Adipose tissue (tissue), 3 donors: ENCODE data around the gene EIF4G2. TPM values are rescaled to one million over a fixed set of nuclear protein-coding genes. Genes with fewer than 3 reads are reported as not detected.

Source experiments
- H3K27ac ChIP-seq: one replicate; pipeline ENCODE4 v1.5.1; 2013; ENCODE audit warnings: low read depth, low read length
- WGBS, 3 donors: extraction: QIAGEN DNeasy Blood & Tissue Kit; methylation state at CpG; one replicate each; pipeline ENCODE4 v1.1.7; 2013; 5-methylcytosine and 5-hydroxymethylcytosine counted together
- polyA plus RNA-seq, 3 donors: library from polyadenylated mRNA; stranded (reverse); fragments of 200-250 nt; gene quantifications; one replicate each; pipeline ENCODE4 v1.2.3, GENCODE V29; 2013
- donor health status: healthy with polysubstance abuse.
- donor health status: Bipolar disorder and iron deficiency.
- donor health status: healthy.

EIF4G2 gene
- polyA plus RNA-seq, 3 donors: 154 to 309 (median 299) TPM

DNA sequence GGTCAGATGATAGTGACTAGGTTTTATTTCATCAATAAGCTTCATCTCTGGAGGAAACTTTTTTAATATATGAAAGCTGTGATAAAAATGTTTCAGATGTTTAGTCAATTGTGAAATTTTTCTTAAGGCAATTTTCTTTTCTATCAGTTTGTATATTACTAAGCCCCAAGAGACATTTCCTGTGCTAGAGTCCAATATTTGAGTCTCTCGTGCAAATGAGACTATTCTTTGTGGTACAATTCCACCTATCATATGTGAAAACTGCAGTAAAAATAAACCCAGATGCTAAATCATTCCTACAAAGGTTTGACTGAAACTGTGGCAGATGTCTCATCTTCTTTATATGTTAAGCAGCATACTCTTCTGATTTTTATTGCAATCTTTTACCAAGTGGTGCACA is 29.6 kb downstream of the EIF4G2 start:
- 54 to 67% (median 61%) methylated on average over 1 of the region's 1 CpG for WGBS, 3 donors
- no peak overlapping the region for H3K27ac ChIP-seq

DNA sequence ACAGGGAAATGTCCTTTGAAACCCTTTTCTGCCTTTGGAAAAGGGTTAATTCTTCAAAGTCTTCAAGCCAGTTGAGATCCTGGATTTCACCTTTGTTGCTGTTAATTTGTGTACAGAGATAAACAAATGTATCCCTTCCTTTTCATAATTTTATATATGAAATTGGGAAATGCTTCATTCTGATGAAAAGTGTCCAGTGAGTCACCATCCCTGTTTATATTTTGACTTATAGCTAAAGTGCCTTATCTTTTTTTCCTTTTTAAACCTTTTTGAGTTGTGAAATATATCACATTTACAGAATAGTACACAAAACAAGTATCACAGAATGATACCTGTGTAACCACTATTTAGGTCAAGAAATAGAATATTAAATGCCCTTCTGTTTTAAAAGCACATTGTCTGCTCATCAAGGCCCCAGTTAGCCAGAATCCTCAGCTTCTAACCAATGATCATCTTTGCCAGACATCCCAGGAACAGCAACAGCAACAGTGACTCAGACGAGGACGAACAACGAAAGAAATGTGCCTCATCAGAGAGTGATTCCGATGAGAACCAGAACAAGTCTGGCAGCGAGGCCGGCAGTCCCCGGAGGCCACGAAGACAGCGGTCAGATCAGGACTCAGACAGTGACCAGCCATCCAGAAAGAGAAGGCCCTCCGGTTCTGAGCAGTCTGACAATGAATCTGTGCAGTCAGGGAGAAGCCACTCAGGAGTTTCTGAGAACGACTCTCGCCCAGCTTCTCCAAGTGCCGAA is 30.3 kb downstream of the EIF4G2 start:
- WGBS, 3 donors: 65 to 88% (median 71%) methylated on average over 13 of the region's 13 CpGs
- no peak overlapping the region for H3K27ac ChIP-seq

DNA sequence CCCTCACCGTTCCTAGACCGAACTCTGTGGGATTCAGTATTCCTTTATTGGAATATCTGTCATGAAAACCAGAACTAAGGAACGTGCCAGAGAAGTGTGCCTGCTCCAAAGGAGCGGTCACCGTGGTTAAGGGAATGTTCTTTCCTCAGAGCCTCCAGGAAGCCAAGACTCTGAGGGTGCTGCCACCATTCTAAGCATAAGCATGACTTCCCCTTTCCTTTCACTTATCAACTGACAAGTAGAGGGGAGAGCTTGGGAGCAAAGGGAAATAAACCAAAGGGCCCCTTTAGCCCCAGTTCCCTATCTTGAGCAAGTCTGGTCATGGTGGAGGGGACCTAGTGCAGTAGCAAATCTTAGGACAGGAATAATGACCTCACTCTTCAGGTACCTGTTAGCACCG is 30.9 kb downstream of the EIF4G2 start:
- WGBS, 3 donors: 59 to 82% (median 68%) methylated on average over 6 of the region's 6 CpGs
- H3K27ac ChIP-seq: no peak overlapping the region

DNA sequence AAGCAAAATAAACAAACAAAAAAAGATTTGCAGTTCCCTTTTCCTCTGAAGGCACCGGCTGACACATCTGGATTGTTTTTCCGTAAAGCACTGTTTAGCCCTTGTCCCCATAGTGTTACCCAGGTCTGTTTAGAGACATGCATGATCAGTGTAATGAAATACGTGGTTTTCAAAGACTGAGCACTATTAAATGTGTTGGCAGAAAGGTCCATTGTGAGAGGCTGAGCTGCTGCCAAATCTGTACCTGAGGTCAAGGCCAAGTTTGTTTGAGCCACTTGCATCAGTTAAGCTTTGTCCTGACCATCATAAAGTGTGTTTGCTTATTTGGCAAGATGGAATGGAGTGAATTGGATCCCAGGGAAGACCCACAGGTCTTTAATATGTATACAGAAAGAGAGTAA is 31.3 kb downstream of the EIF4G2 start:
- 60 to 82% (median 63%) methylated on average over 3 of the region's 3 CpGs for WGBS, 3 donors
- no peak overlapping the region for H3K27ac ChIP-seq

DNA sequence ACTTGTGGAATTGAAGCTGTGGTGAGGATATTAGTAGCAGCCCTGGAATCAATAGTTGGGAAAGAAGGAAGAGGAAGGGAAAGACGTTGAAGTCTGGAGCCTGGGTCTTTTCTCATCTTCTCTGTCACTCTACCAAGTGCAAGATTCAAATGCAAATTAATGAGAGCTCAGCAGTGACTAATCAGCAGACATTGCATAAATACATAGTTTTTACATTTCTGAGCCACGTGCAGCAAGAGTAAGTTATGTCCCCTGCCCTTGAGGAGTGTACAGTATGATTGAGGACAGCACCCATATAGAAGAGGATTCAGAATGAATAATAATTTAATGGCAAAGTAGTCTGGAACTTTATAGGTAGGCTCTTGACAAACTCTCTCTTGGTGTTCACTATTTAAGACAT is 33.9 kb downstream of the EIF4G2 start:
- WGBS, 3 donors: 87 to 91% (median 88%) methylated on average over 2 of the region's 2 CpGs
- no peak overlapping the region for H3K27ac ChIP-seq

DNA sequence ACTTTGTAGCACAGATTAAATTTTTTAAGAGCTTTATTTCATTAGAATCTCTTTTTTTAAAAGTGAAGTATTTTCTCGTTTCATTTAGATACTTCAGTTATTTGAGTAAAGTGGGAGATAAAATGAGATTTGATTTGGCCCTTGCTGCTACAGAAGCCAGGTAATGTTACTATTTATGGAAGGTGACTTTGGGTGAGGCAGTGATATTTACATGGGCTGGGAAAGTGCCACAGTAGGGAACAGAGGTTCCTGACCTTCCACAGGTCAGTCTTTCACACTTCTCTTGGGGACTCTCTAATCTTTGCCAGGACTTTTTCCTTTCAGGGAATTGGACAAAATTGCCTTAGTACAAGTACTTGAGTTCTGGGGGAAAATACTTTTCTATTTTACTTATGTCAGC is 37.3 kb downstream of the EIF4G2 start:
- H3K27ac ChIP-seq: no peak overlapping the region
- WGBS, 3 donors: 50 to 94% (median 93%) methylated on average over 1 of the region's 1 CpG

DNA sequence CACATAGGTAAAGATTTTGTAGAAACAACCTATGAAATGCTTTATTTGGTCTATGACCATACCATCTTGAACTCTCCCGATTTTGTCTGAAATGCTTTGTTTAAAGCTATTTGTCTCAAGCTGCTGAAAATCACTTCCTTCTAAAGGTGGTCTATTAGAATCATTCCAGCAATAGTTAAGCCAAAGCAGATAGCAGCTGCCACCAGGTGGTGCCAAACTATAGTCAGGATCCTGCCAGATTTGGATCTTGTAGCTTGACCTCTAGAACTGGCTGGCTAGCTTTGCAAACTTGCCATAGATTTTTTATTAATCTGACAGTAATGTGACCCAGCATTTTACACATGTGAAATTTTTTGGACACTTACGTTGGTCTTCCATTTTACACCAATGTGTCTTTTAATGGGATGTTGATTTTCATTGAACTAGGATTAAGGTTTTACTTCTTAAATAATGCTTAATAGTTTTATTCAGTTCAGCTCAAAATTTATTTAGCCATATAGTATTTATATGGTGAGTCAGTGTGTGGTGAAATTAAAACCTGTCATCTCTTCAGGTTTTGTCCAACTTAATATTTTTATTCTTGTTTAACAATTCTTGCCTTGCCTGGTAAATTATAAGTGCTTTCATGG is 38.0 kb downstream of the EIF4G2 start:
- WGBS, 3 donors: 14 to 53% (median 38%) methylated on average over 2 of the region's 2 CpGs
- no peak overlapping the region for H3K27ac ChIP-seq

DNA sequence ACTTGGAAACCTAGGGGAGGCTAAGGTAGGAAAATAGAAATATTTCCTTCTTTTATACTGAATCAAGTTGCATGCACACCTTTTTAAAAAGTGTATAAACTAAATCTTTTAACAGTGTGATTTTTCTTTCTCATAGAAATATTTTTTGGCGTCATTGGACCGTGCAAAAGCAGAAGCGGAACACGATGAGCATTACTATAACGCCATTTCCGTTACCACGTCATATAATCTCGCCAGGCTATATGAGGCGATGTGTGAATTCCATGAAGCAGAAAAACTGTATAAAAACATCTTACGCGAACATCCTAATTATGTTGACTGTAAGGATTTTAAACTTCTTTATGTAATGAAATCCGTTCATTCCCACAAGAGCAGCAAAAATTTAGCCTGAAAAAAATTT is 44.3 kb downstream of the EIF4G2 start:
- no peak overlapping the region for H3K27ac ChIP-seq
- WGBS, 3 donors: 89 to 98% (median 90%) methylated on average over 12 of the region's 12 CpGs

DNA sequence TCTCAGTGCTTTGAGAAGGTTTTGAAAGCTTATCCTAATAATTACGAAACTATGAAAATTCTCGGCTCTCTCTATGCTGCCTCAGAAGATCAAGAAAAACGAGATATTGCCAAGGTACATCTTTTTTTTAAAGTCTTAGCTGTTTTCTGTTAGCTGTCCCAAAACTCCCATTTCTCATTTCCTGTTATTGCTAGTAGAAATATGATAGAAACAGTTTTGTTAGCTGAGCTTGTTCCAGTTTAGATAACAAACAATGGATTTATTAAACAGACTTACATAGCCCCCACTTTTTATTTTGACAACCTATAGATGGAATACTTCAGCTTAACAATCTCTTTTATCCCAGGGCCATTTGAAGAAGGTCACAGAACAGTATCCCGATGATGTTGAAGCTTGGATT is 45.0 kb downstream of the EIF4G2 start:
- H3K27ac ChIP-seq: no peak overlapping the region
- 85 to 89% (median 88%) methylated on average over 4 of the region's 4 CpGs for WGBS, 3 donors

DNA sequence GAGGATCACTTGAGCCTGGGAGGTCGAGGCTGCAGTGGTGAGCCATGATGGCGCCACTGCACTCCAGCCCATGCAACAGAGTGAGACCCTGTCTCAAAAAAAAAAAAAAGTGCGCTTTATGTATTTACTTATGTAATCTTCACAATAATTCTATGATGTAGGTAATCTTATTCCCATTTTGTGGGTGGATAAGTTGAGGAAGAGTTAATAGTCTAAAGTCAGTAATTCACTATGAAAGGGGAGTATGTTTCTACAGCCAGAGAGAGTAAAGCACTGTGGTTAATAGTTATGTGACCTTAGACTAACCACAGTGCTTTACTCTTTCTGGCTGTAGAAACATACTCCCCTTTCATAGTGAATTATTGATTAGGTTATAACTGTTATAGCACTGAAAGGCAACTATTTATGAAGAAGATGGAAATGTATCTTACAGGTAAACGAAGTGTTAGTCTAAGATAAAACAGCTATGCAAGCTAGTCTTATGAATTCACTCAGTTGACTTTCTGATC is 45.8 kb downstream of the EIF4G2 start:
- no peak overlapping the region for H3K27ac ChIP-seq
- WGBS, 3 donors: 92 to 99% (median 96%) methylated on average over 4 of the region's 4 CpGs

DNA sequence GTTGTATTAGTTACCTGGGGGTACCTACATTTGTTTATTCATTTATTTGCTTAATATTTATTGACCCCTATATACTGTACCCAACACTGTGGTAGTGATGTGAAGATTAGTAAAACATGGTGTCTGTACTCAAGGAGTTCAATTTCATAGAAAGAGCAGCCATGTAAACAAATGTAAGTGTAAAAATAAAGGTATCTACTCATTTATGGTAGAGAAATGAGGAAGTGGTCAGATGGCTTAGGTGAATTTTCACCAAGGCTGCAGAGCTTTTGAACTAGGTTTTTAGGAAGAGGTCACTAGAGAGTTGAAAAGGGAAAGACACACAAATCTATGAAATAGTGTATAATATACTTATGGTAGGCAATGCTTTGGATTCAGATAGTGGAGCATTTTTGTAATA is 46.5 kb downstream of the EIF4G2 start:
- H3K27ac ChIP-seq: no peak overlapping the region

DNA sequence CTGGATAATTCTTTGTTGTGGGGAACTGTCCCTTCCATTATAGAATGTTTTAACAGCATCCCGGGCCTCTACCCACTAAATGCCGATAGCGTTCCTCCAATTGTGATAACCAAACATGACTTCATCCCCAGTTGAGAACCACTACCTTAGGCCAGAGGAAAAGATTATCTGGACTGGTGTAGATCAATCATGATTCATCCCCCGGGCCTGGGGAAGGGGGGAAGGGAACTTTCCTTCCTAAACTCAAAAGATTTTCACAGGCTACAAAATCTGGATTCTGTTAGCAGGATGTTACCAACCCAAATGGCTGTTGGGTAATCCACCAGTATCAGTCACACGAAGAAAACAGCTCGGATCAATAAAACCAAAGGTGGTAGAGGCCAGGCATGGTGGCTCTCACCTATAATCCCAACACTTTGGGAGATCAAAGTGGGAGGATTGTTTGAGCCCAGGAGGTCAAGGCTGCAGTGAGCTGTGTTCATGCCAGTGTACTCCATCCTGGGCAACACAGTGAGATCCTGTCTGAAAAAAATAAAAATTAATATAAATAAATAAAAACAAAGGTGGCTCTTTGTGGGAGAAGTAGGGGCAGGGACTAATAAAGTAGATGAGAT is 47.5 kb downstream of the EIF4G2 start:
- 81 to 93% (median 91%) methylated on average over 6 of the region's 6 CpGs for WGBS, 3 donors
- no peak overlapping the region for H3K27ac ChIP-seq

DNA sequence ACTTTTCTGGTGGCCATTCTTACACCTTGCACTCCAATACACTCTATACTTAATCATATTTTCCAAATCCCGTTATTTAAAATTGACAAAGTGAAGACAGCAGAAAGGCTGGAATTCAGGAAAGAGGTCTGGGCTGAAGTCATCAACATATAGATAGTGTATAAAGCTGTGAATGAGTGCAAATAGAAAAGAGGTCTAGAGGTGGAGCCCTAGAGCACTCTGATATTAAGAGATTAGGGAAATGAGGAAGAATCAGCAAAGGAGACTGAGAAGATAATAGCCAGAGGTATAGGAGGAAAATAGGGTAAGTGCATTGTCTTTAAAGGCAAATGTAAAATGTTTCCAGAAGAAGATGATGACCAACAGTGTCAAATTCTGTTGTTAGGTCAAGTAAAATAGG is 49.8 kb downstream of the EIF4G2 start:
- 88 to 98% (median 91%) methylated on average over 1 of the region's 1 CpG for whole genome bisulfite sequencing, 3 donors

DNA sequence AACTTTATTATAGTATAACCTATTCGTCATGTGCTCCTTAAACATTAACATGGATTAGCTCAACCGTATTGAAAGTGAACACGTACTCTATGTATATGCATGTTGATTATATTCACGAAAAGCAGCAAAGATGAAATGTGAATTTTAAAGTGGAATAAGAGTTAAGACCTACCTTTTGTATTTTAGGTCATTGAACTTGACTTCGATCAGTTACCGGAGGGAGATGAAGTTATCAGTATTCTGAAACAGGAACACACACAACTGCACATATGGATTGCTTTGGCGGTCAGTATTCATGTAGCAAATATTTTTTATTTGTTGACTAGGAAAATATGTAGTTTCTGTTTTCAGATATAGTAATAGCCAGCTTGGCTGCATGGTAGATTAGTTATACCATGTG is 56.2 kb downstream of the EIF4G2 start:
- WGBS, 3 donors: 52 to 90% (median 88%) methylated on average over 7 of the region's 7 CpGs
- no peak overlapping the region for H3K27ac ChIP-seq

More for the DNA sequence above, 49.8 kb downstream of the EIF4G2 start:
- no peak overlapping the region for H3K27ac ChIP-seq

DNA sequence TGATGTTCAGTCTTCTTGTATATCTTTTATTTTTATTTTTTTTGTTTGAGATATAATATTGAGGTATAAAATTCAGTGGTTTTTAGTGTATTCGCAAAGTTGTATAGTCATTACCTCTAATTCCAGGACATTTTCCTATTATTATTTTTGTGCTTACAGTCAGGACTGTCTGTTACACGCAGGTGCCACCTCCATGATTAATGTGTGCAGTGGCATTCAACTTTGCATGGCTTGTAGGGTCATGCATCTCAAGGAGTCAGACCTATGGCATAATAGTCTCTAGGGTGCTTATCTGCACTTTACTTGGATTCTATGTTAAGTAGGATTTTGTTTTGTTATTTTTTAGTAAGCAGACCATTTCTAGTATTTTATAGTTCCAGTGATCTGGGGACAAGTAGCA is 56.7 kb downstream of the EIF4G2 start:
- no peak overlapping the region for H3K27ac ChIP-seq
- 26 to 45% (median 44%) methylated on average over 2 of the region's 2 CpGs for WGBS, 3 donors

DNA sequence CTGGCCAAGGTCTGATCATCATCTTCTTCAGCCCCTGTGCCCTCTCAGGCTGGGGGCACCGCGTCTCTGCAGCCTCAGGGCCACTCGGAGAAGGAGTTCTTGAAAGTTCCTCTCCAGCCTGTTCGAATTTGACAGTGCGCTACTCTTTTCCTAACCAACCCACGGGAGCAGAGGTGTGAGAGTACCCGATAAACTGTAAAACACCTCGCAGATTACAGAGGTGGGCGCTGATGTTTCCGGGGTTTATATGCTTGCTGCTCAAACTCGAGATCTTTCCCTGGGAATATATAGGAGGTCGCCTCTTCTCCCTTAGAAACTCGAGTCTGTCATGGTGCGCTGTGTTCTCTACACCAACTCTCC is 57.2 kb downstream of the EIF4G2 start:
- H3K27ac ChIP-seq: no peak overlapping the region
- WGBS, 3 donors: 0 to 1% (median 1%) methylated on average over 14 of the region's 14 CpGs

DNA sequence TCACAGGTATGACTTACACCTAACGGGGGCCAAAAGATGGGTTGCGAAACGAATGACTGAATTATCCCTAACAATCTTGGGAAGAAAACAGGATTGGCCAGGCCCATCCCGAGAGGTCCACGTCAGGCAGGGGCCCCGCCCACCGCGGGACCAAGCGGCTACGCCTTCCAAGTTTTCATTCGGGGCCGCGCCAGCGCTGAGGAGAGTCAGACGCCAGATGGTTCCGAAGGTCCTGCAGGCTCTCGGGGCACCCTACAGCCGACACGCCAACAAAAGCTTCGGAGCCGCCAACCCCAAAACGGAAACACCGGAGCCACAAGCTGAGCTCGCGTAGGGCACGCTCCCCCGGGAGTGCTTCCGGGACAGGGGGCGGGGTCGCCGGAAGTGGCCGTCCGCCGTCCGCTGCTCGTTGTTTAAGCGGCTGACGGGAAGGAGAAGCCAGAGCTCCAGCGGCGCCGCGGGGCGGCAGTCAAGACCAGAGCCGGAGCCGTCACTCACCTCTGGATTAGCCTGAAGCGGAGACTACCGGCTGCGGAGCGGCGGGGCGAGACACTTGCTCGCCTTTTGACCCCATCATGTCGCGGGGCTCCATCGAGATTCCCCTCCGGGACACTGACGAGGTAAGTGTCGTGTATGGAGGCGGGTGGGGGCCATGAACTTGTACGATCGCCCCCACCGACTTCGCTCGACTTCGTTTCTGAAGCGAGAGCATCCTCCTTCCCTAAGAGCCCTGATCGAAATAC is 57.7 kb downstream of the EIF4G2 start, which contains the start of gene CTR9:
Gene CTR9, plus strand, starts transcription at position 409 of the 743 bp plus-strand sequence. Its CDS starts 167 bp downstream, at position 576.
- H3K27ac ChIP-seq: no peak within 1 kb of the TSS
- 0 to 1% (median 0%) methylated on average over 66 to 67 of the region's 67 CpGs for WGBS, 3 donors

DNA sequence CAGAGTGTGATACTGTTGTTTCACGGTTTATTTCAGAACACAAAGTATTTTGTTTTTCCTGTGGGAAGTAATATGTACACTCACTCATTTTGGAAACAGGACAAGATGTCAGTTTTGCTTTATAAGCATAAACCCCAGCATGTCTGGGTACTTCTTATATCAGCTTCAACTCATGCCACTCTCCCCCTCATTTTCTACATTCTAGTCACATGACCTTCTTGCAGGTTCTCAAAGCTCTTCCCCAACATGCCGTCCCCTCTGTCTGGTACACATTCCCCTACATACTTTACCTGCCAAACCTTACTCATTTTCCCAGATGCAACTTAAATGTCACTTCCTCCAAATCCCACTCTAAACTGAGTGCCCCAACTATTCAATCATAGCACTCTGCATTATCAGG is 59.2 kb downstream of the EIF4G2 start:
- H3K27ac ChIP-seq: no peak overlapping the region

DNA sequence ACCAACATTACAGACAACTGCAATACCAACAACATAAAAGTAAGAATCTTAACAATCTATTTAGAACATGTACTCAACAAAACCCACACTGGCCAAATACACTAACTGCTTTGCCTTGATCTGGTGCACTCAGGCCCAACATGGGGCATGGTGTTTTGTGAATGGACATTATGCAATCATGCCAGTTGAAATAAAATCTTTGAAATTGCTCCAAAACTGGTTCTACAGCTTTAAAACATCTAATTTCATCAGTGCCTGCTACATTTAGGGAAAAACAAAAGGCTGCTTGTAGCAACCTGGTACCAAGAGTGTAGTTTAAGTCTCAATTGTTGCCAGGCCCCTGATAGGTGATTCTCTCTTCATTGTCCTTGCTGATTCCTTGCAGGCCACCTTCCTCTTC is 61.0 kb downstream of the EIF4G2 start:
- H3K27ac ChIP-seq: no peak overlapping the region

More for the DNA sequence above, 59.2 kb downstream of the EIF4G2 start:
- WGBS, 3 donors: 50 to 68% (median 56%) methylated on average over 2 of the region's 2 CpGs
